GM12878 (cell line): ENCODE measurements around the gene ALAS1. TPM values are rescaled to one million over a fixed set of nuclear protein-coding genes. Genes with fewer than 3 reads are reported as not detected.

Experiments used
- ATAC-seq: fragments of 200-7000 bp; cut with Tn5 transposase; 3 replicates; pipeline ENCODE4 v1.9.1; 2020; ENCODE audit warnings: mild to moderate bottlenecking, moderate library complexity
- BruUV-seq: library from RNA; stranded (reverse); fragments of 400-500 nt; replicated peaks from 2 replicates; lab custom pipeline; 2021; lab: Mats Ljungman, UMichigan
- CTCF ChIA-PET: fragments of 300-600 bp; sonication (Branson Sonifier 250); formaldehyde crosslinking; extraction: SDS; loops from one replicate; lab custom pipeline; 2021; ENCODE audit warnings: inconsistent platforms; lab: Yijun Ruan, JAX
- POLR2A ChIA-PET: fragments of 350-600 bp; formaldehyde crosslinking; extraction: SDS; loops from one replicate; lab custom pipeline; 2021; ENCODE audit warnings: inconsistent platforms; lab: Charles Lee
- RAD21 ChIA-PET: fragments of 300-600 bp; sonication (Branson Sonifier 250); formaldehyde crosslinking; loops from one replicate; lab custom pipeline; 2023; ENCODE audit warnings: antibody characterized with exemption; ENCODE audit not compliant: unreplicated experiment; lab: Charles Lee
- SMC1A ChIA-PET: fragments of 300-600 bp; sonication (Branson Sonifier 250); formaldehyde crosslinking; loops from one replicate; lab custom pipeline; 2023; ENCODE audit not compliant: unreplicated experiment, uncharacterized antibody; lab: Charles Lee
- DNase-seq: peaks from one replicate; pipeline ENCODE4 v3.0.0-alpha.2; 2011; ENCODE audit warnings: low read depth, low spot score
- FAIRE-seq: peaks from 3 replicates; lab custom pipeline; 2011; peaks lifted over from hg19 to GRCh38; lab: Jason Lieb, UNC
- H2AFZ ChIP-seq: 2 replicates; pipeline ENCODE4 v1.6.0; 2011; ENCODE audit warnings: low read depth, low read length, control low read depth; ENCODE audit not compliant: control insufficient read depth
- H3K27ac ChIP-seq: 2 replicates; pipeline ENCODE4 v1.5.1; 2011; ENCODE audit warnings: control low read depth; ENCODE audit not compliant: control insufficient read depth, insufficient read depth
- H3K27me3 ChIP-seq, 2 experiments: replicated peaks in 1 of 2; 2 replicates each; pipeline versions ENCODE4 v1.6.0 to v1.6.1; 2011; ENCODE audit warnings: low read length in 1 of 2; ENCODE audit not compliant: control insufficient read depth in 2 of 2, insufficient read depth in 2 of 2
- H3K36me3 ChIP-seq, 2 experiments: 2 replicates each; pipeline ENCODE4 v1.5.1; 2011; ENCODE audit warnings: low read length in 1 of 2; ENCODE audit not compliant: control insufficient read depth in 2 of 2, insufficient read depth in 2 of 2
- H3K4me1 ChIP-seq: 2 replicates; pipeline ENCODE4 v1.6.1; 2011; ENCODE audit warnings: mild to moderate bottlenecking, low read length, moderate library complexity, mixed read lengths; ENCODE audit not compliant: control insufficient read depth, insufficient read depth
- H3K4me2 ChIP-seq: 2 replicates; pipeline ENCODE4 v1.6.0; 2011; ENCODE audit warnings: control low read depth; ENCODE audit not compliant: control insufficient read depth, insufficient read depth
- H3K4me3 ChIP-seq: fragments of 200-600 bp; sonication (generic); 2 replicates; pipeline ENCODE4 v1.5.1; 2016
- H3K79me2 ChIP-seq: 2 replicates; pipeline ENCODE4 v1.6.0; 2011; ENCODE audit warnings: low read length; ENCODE audit not compliant: control insufficient read depth, insufficient read depth
- H3K9ac ChIP-seq: 2 replicates; pipeline ENCODE4 v1.8.0; 2011; ENCODE audit warnings: low read length, control low read depth, mixed read lengths; ENCODE audit not compliant: control insufficient read depth, insufficient read depth
- H3K9me3 ChIP-seq: replicated peaks from 3 replicates; pipeline ENCODE4 v1.5.1; 2011; ENCODE audit warnings: mild to moderate bottlenecking, low read length; ENCODE audit not compliant: control insufficient read depth, insufficient read depth
- H4K20me1 ChIP-seq: 2 replicates; pipeline ENCODE4 v1.6.0; 2011; ENCODE audit not compliant: control insufficient read depth, insufficient read depth
- MLLT1 ChIP-seq: fragments of 450-650 bp; IDR thresholded peaks from 2 replicates; pipeline ENCODE4 v1.6.1; 2016; ENCODE audit warnings: mild to moderate bottlenecking
- NBN ChIP-seq: fragments of 450-650 bp; IDR thresholded peaks from 2 replicates; pipeline ENCODE4 v1.6.1; 2016
- SMARCA5 ChIP-seq: fragments of 450-650 bp; IDR thresholded peaks from 2 replicates; pipeline ENCODE4 v1.6.1; 2017; ENCODE audit warnings: mild to moderate bottlenecking
- SUPT20H ChIP-seq: IDR thresholded peaks from 2 replicates; pipeline ENCODE4 v1.6.1; 2011; ENCODE audit warnings: low read depth, mild to moderate bottlenecking, low read length, moderate library complexity, borderline replicate concordance; ENCODE audit not compliant: control insufficient read depth
- WGBS: methylation state at CpG from one replicate; pipeline ENCODE4 v1.1.6; 2016; ENCODE audit warnings: low lambda C conversion rate; ENCODE audit not compliant: insufficient replicate concordance, insufficient coverage; ENCODE audit errors: missing lambda C conversion rate; 5-methylcytosine and 5-hydroxymethylcytosine counted together
- in situ Hi-C: fragments of 300-500 bp; cut with MboI; formaldehyde crosslinking; loops from 9 replicates; pipeline ENCODE4 v1.14.3; 2018; ENCODE audit warnings: mixed read lengths
- intact Hi-C: fragments of 100-400 bp; cut with micrococcal nuclease; formaldehyde crosslinking; loops from one replicate; pipeline ENCODE4 v1.14.2; 2022; ENCODE audit not compliant: unreplicated experiment
- polyA plus RNA-seq, 11 experiments: library from polyadenylated mRNA; depleted of rRNA in 4 of 11; unstranded in 6 of 11; stranded (reverse) in 5 of 11; fragments of >200 nt; fragmentation: Nextera tagmentation in 4 of 11; fragmentation: Illumina TruSeq in 1 of 11; extraction: Ambion mirVana in 4 of 11; extraction: Trizol in 1 of 11; gene quantifications; 1 replicate in 1 of 11; 2 replicates in 10 of 11; pipeline versions ENCODE4 v1.2.1 to v1.2.3, GENCODE V29; 2011 to 2016; ENCODE audit warnings: inconsistent platforms in 2 of 11, missing spikeins in 2 of 11, low read depth in 1 of 11
- total RNA-seq, 4 experiments: library from RNA; depleted of rRNA in 3 of 4; stranded (reverse); fragments of >200 nt in 3 of 4; fragmentation: Illumina TruSeq in 1 of 4; extraction: Trizol in 1 of 4; gene quantifications; 2 replicates each; pipeline versions ENCODE4 v1.2.1 to v1.2.3, GENCODE V29; 2013 to 2021

Gene ALAS1
- total and polyA plus RNA-seq, 10 of the 15 experiments (the other 5 are each of a cell fraction or from before 2014, with no cell fraction given): 69.9 to 115 (median 94.1) TPM

- peak; percentile 71 for TF ChIP-seq MLLT1
- TF ChIP-seq NBN: peak; percentile 70
- TF ChIP-seq SMARCA5: peak; percentile 13; the same call in 1 of the 2 replicates
- TF ChIP-seq SUPT20H: no peak
- ChIA-PET SMC1A (interaction anchor here (1.6 kb wide), 1 partner anchor 11 kb away, joined by 3 read pairs; no protein-coding TSS in a partner anchor), CTCF (interaction anchor here (1.1 to 1.8 kb wide), 4 partner anchors 23 to 142 kb away, joined by 3 to 4 read pairs (median 4); no protein-coding TSS in a partner anchor), POLR2A (interaction anchor here (1.1 to 1.3 kb wide), 3 partner anchors 28 to 215 kb away, joined by 3 to 5 read pairs (median 3); partner anchors contain the start of gene TLR9), RAD21 (interaction anchor here (1.3 kb wide), 1 partner anchor 42 kb away, joined by 4 read pairs; no protein-coding TSS in a partner anchor)
- no peak for ATAC-seq
- BruUV-seq: TSS peak; percentile 88
- Histone ChIP-seq H3K27me3 (no peaks in the 10 kb centered on the region), H4K20me1 (no peaks in the 10 kb centered on the region), H3K9ac (peak overlapping the region; percentile 57), H3K36me3 (peaks cover 0 to 4% of the 10 kb centered on the region in 2 experiments; a peak in 1 of 4 replicates), H3K27ac (peak overlapping the region; percentile 71), H3K4me1 (peaks cover 34% of the 10 kb centered on the region), H3K4me3 (peak overlapping the region; percentile 40; the same call in 1 of the 2 replicates), H3K79me2 (peaks cover 21% of the 10 kb centered on the region), H2AFZ (peak overlapping the region; percentile 91), H3K4me2 (peak overlapping the region; percentile 88), H3K9me3 (no peaks in the 10 kb centered on the region)
- no peak for DNase-seq
- intact Hi-C loops (no loop called here), in situ Hi-C loops (no loop called here)
- FAIRE-seq: no peak
- 38% methylated on average over 10 of the region's 10 CpGs for WGBS
Observed at GRCh38 chr3:52197499-52197841, 490 bp upstream of the ALAS1 start.
